GM10248 (cell line): ENCODE results near the gene FAM43A.

Source experiments
- CTCF ChIA-PET: fragments of 300-600 bp; sonication (Branson Sonifier 250); formaldehyde crosslinking; extraction: SDS; loops from one replicate; lab custom pipeline; 2021; ENCODE audit warnings: antibody characterized with exemption; lab: Yijun Ruan, JAX
- POLR2A ChIA-PET: fragments of 350-650 bp; sonication (Branson Sonifier 250); formaldehyde crosslinking; extraction: SDS; loops from one replicate; lab custom pipeline; 2020; ENCODE audit warnings: antibody characterized with exemption; lab: Yijun Ruan, JAX
- DNase-seq: peaks from one replicate; pipeline ENCODE4 v3.0.0; 2012; ENCODE audit errors: extremely low spot score
- CTCF ChIP-seq: IDR thresholded peaks from 2 replicates; pipeline ENCODE4 v1.5.1; 2012; ENCODE audit warnings: mild to moderate bottlenecking, low read depth; ENCODE audit errors: extremely low read depth, missing control alignments, control extremely low read depth

FAM43A gene

GRCh38 chr3:194685718-194686413 is at the start of gene FAM43A:
Gene FAM43A (plus strand): TSS chr3:194685883. CDS start chr3:194686827, 944 bp downstream.
- CTCF ChIA-PET: interaction anchor here (0.9 to 7.4 kb wide), 9 partner anchors 13 to 576 kb away, joined by 3 to 90 read pairs (median 4); partner anchors contain the start of gene LSG1
- peak; percentile 32 for TF ChIP-seq CTCF
- peak; percentile 81 for DNase-seq

GRCh38 chr3:194637066-194637465 is 48.6 kb upstream of the FAM43A start:
- POLR2A ChIA-PET: no interaction called here
- CTCF ChIA-PET: interaction anchor here (2.3 kb wide), 1 partner anchor 34 kb away, joined by 10 read pairs; the partner anchor contains the start of gene LSG1
- TF ChIP-seq CTCF: no peak
- DNase-seq: no peak

More at GRCh38 chr3:194685718-194686413, at the start of gene FAM43A:
- POLR2A ChIA-PET: interaction anchor here (0.8 to 2.9 kb wide), 2 partner anchors 14 to 83 kb away, joined by 3 to 22 read pairs; partner anchors contain the start of gene LSG1

- ChIA-PET POLR2A (interaction anchor here (0.7 kb wide), 1 partner anchor 1049 kb away, joined by 3 read pairs; no protein-coding TSS in a partner anchor), CTCF (interaction anchor here (2.3 kb wide), 1 partner anchor 34 kb away, joined by 10 read pairs; the partner anchor contains the start of gene LSG1)
- no peak for TF ChIP-seq CTCF
- no peak for DNase-seq
These were observed 47.9 kb upstream of the FAM43A start for GRCh38 chr3:194637541-194638400.

- no peak for TF ChIP-seq CTCF
- no peak for DNase-seq
- ChIA-PET POLR2A (no interaction called here), CTCF (interaction anchor here (1.1 to 2.3 kb wide), 4 partner anchors 13 to 50 kb away, joined by 4 to 10 read pairs (median 5); partner anchors contain the start of gene LSG1)
These were observed 46.6 kb upstream of the FAM43A start for GRCh38 chr3:194638991-194639605.

- POLR2A ChIA-PET: interaction anchor here (0.6 kb wide), 1 partner anchor 986 kb away, joined by 4 read pairs; no protein-coding TSS in a partner anchor
These were observed 44.9 kb upstream of the FAM43A start for GRCh38 chr3:194640829-194641228.

More at GRCh38 chr3:194640829-194641228, 44.9 kb upstream of the FAM43A start:
- TF ChIP-seq CTCF: no peak
- CTCF ChIA-PET: interaction anchor here (0.8 to 1.1 kb wide), 2 partner anchors 11 to 33 kb away, joined by 3 read pairs; no protein-coding TSS in a partner anchor
- DNase-seq: no peak
